ENCODE data around the gene BOK.
A peak's percentile ranks its signal among the peaks of the same experiment; 100 is the strongest.

Gene BOK

DNA sequence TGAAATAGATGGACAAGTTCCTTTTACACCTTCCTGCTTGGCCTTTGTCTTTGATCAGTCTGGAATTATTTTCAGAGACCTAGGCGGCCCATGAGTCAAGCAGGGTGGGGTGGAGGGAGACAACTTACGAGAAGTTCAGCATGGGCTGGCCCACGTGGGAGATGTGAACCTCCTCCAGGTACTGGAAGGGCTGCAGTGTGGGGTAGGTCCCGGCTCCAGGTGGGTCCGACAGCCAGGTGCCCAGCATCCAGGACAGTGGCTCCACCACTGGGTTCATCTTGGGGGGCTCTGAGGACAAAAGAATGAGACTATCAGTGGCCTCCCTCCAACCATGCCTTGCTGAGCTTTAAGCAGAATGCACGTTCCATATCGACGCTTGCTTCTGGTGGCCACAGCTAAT, 47.6 kb downstream of the BOK start:
- DNase-seq, result no peak

GRCh38 chr2:241607162-241607885, 48.8 kb downstream of the BOK start:
- DNase-seq, result no peak

DNA sequence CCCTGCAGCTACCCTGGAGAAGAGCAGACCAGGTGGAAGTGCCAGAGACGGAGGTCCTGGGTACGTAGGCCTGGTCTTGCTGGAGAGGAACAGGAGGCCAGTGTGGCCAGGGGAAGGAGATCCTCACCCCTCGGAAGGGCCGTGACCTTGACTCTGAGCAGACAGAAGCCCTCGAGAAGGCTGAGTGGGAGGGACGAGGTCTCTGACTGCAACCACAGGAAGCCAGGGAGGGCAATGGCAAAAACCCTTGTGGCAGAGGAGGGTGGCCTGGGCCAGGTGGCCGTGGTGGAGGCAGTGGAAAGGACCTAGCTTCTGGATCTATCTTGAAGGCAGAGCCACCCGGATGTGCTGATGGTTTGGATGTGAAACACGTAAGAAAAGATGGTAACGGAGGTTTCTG, 50.3 kb downstream of the BOK start:
- no peak for DNase-seq

- DNase-seq, result peak; percentile 93
These were observed 51.6 kb downstream of the BOK start for GRCh38 chr2:241609859-241610793.

- no peak for DNase-seq
These were observed 52.5 kb downstream of the BOK start for GRCh38 chr2:241611062-241611461.

DNA sequence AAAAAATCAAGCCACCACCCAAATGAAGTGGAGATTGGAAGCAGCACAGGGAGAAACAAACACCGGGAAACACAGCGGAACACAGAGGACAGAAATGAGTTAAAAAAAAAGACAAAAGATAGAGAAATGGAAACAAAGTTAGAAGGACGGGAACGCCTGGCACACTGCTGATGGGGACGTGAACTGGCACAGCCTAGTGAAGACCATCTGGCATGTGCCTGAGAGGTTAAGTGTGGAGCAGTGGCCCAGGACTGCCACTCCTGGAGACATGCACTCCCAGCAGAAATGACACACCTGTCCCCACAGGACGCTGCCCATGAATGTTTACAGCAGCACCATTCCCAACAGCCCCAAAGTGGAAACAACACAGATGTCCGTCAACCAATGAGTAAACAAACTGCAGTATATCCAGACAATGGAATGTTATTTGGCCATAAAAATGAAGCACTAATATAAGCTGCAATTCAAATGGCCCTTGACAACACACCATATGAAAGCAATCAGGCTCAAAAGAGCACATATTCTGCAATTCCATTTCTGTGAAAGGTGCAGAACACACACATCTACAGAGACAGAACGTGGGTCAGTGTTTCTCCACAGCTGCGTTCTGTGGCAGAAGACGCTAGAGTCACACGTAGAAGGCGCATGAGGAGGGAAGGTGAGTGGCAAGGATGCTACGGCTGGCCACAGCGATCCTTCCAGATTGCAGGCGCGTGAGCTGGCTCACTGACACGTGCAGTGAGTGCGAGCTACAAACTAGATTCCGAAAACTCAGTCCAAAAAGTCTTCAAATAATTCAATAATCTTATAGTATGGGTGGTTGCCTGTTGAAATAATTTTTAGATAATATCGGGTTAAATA, 53.8 kb downstream of the BOK start:
- no peak for DNase-seq

DNA sequence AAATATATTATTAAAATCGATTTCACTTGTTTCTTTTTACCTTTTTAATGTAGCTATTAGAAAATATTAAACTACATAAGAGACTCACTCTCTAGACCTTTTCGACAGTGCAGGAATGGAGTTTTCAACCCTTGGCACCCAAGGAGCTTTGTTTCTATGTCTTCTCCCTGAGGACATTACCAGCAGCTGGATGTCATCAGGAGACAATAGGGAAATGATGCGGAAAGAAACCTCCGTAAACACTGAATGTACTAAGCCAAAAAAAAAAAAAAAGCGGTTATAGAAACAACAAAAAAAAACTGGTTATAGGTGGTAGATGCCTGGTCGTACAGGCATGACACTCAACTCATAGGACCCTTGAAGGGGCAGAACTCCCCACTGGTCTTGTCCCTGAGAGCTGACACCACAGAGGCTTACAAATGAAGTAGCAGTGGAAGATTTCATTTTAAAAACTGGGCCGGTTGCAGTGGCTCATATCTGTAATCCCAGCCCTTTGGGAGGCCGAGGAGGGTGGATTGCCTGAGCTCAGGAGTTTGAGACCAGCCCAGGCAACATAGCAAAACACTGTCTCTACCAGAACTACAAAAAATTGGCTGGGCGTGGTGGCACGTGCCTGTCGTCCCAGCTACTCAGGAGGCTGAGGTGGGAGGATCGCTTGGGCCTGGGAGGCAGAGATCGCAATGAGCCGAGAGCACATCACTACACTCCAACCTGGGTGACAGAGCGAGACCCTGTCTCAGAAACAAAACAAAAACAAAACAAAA, 54.7 kb downstream of the BOK start:
- no peak for DNase-seq

- no peak for DNase-seq
These were observed 56.5 kb downstream of the BOK start for GRCh38 chr2:241615041-241615440.

DNA sequence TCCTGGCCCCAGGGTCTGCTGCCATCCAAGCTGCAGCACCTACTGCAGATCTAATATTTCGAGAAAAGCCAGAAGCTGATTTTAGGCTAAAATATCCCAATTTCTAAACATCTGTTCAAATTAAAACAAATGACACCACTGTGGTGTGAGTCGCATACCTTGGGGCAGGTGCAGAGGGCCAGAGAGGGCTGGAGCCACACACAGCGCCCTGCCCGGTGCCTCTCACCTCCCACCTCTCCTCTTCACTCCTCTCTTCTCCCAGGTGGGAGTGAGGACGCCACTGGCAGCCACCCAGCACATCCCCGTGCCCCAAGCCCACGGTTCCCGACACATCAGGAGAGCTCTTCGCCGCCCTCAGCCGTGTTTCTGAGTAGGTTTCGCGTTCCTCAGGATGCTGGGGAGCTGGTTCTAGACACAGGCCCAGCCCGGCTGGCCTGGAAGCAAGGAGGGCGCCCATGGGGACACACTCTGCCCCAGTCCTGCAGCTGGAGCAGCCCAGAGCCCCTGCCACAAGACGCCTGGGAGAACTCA, 57.0 kb downstream of the BOK start:
- no peak for DNase-seq

- no peak for DNase-seq
These were observed 57.9 kb downstream of the BOK start for GRCh38 chr2:241616168-241617125.

DNA sequence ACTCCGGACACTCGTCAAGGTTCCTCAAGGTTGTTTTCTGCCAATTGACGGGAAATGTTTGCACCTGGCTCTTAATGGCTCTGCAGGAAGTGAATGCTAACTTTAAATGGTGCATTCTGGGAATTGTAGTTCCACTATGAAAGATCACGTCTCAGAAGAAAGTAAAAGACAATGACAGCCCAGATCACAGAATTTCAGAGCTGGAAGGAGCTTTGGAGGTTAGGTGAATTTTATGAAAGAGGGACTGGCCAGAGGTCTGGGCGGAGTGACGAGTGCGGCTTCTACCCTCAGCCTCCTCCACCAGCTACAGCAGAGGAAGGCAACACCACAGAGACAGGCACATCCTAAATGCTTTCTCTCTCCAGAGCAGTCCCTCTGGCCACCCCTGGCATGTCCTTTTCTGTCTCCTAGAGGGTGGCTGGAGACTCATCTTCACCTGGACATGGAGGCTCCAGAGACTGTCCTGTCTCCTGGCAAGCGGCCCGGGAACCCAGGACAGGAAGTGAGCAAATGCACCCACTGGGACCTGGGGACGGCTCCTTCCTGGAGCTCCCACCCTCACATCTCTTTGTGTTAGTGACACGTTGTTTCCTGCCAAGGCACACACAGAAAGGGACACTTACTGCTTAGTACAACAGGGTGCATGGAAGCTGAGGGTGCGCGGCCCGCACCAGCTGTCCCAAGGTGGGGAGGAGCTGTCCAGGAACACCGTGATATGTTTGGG, 59.0 kb downstream of the BOK start:
- DNase-seq, result peak; percentile 64

GRCh38 chr2:241618296-241618805, 59.8 kb downstream of the BOK start:
- no peak for DNase-seq

GRCh38 chr2:241618829-241619228, 60.3 kb downstream of the BOK start:
- DNase-seq, result no peak

DNA sequence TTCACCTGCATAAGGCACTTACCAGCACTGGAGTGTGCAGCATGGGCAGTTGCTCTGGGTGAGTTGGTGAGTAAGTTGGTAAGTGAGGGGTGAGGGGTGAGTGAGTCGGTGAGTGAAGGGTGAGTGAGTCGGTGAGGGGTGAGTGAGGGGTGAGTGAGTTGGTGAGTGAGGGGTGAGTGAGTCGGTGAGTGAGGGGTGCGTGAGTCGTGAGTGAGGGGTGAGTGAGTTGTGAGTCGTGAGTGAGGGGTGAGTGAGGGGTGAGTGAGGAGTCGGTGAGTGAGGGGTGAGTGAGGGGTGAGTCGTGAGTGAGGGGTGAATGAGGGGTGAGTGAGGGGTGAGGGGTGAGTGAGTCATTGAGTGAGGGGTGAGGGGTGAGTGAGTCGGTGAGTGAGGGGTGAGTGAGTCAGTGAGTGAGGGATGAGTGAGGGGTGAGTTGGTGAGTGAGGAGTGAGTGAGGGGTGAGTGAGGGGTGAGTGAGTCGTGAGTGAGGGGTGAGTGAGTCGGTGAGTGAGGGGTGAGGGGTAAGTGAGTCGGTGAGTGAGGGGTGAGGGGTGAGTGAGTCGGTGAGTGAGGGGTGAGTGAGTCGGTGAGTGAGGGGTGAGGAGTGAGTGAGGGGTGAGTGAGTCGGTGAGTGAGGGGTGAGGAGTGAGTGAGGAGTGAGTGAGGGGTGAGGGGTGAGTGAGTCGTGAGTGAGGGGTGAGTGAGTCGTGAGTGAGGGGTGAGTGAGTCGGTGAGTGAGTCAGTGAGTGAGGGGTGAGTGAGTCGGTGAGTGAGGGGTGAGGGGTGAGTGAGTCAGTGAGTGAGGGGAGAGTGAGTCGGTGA, 61.3 kb downstream of the BOK start:
- DNase-seq, result no peak

GRCh38 chr2:241620419-241620769, 61.8 kb downstream of the BOK start:
- no peak for DNase-seq
